Suprapubic skin (tissue), 4 donors: ENCODE measurements around the gene OR5C1. TPM values are rescaled to one million over a fixed set of nuclear protein-coding genes. Genes with fewer than 3 reads are reported as not detected.

Experiments used
- DNase-seq, 2 donors: peaks; one replicate each; pipeline ENCODE4 v3.0.0-alpha.2; 2019; ENCODE audit warnings: low spot score in 2 of 2
- H3K27ac ChIP-seq: fragments of 200-600 bp; sonication (generic); one replicate; pipeline ENCODE4 v1.5.1; 2019
- H3K27me3 ChIP-seq: fragments of 200-600 bp; sonication (generic); one replicate; pipeline ENCODE4 v1.5.1; 2019
- H3K36me3 ChIP-seq: fragments of 200-600 bp; sonication (generic); one replicate; pipeline ENCODE4 v1.5.1; 2019
- H3K4me1 ChIP-seq: fragments of 200-600 bp; sonication (generic); one replicate; pipeline ENCODE4 v1.5.1; 2019
- H3K4me3 ChIP-seq: fragments of 200-600 bp; sonication (generic); one replicate; pipeline ENCODE4 v1.5.1; 2019; ENCODE audit warnings: mild to moderate bottlenecking
- H3K9me3 ChIP-seq: fragments of 200-600 bp; sonication (generic); one replicate; pipeline ENCODE4 v1.5.1; 2019
- EP300 ChIP-seq: sonication (generic); formaldehyde crosslinking; IDR thresholded peaks from one replicate; pipeline ENCODE4 v1.6.1; 2017; ENCODE audit warnings: antibody characterized with exemption
- POLR2A ChIP-seq, 2 donors: fragments of 450-650 bp; IDR thresholded peaks; one replicate each; pipeline ENCODE4 v1.6.1; 2017; ENCODE audit warnings: antibody characterized with exemption in 2 of 2, mild to moderate bottlenecking in 2 of 2, moderate library complexity in 2 of 2
- POLR2AphosphoS5 ChIP-seq, 3 donors: sonication (generic); formaldehyde crosslinking; IDR thresholded peaks; one replicate each; pipeline ENCODE4 v1.6.1; 2017; ENCODE audit warnings: antibody characterized with exemption in 3 of 3
- WGBS: methylation state at CpG from one replicate; pipeline ENCODE4 v1.1.5; 2018; 5-methylcytosine and 5-hydroxymethylcytosine counted together
- total RNA-seq, 4 donors: library from RNA; depleted of rRNA; stranded (reverse); fragments of >200 nt; gene quantifications; one replicate each; pipeline ENCODE4 v1.1.0, GENCODE V29; 2016
- TF ChIP-seq, protein P1 (sequence below), 2 donors: fragments of 200-600 bp in 1 of 2; fragments of 450-650 bp in 1 of 2; sonication (generic) in 1 of 2; IDR thresholded peaks; one replicate each; pipeline ENCODE4 v1.5.1; 2016 to 2019; ENCODE audit warnings: antibody characterized with exemption in 2 of 2, mild to moderate bottlenecking in 1 of 2, moderate library complexity in 1 of 2

The OR5C1 gene
- total RNA-seq, 4 donors from 2014 or later, result not detected

- Histone ChIP-seq H3K36me3 (no peaks in the 10 kb centered on the region), H3K9me3 (no peaks in the 10 kb centered on the region), H3K27ac (no peak overlapping the region), H3K27me3 (no peaks in the 10 kb centered on the region), H3K4me1 (no peaks in the 10 kb centered on the region), H3K4me3 (no peak overlapping the region)
- no peak for DNase-seq
- TF ChIP-seq POLR2AphosphoS5 (IDR thresholded peaks at IDR 0.05) (no peak), EP300 (no peak), POLR2A (IDR thresholded peaks at IDR 0.05) (no peak)
- TF ChIP-seq, protein P1, sequence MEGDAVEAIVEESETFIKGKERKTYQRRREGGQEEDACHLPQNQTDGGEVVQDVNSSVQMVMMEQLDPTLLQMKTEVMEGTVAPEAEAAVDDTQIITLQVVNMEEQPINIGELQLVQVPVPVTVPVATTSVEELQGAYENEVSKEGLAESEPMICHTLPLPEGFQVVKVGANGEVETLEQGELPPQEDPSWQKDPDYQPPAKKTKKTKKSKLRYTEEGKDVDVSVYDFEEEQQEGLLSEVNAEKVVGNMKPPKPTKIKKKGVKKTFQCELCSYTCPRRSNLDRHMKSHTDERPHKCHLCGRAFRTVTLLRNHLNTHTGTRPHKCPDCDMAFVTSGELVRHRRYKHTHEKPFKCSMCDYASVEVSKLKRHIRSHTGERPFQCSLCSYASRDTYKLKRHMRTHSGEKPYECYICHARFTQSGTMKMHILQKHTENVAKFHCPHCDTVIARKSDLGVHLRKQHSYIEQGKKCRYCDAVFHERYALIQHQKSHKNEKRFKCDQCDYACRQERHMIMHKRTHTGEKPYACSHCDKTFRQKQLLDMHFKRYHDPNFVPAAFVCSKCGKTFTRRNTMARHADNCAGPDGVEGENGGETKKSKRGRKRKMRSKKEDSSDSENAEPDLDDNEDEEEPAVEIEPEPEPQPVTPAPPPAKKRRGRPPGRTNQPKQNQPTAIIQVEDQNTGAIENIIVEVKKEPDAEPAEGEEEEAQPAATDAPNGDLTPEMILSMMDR (IDR thresholded peaks at IDR 0.05), result no peak
- WGBS, result 68% methylated on average over 3 of the region's 3 CpGs
These were observed 9.6 kb upstream of the OR5C1 start for GRCh38 chr9:122779181-122779580.

- H3K27me3 ChIP-seq, result no peaks in the 10 kb centered on the region
- no peaks in the 10 kb centered on the region for H3K9me3 ChIP-seq
- H3K4me3 ChIP-seq, result no peak overlapping the region
- DNase-seq, result no peak
- TF ChIP-seq, protein P1 (IDR thresholded peaks at IDR 0.05), result no peak
- TF ChIP-seq POLR2AphosphoS5 (IDR thresholded peaks at IDR 0.05), result no peak
- TF ChIP-seq POLR2A (IDR thresholded peaks at IDR 0.05), result no peak
- TF ChIP-seq EP300, result no peak
- 61% methylated on average over 4 of the region's 4 CpGs for WGBS
- no peaks in the 10 kb centered on the region for H3K36me3 ChIP-seq
- no peaks in the 10 kb centered on the region for H3K4me1 ChIP-seq
- H3K27ac ChIP-seq, result no peak overlapping the region
These were observed 8.7 kb upstream of the OR5C1 start for GRCh38 chr9:122780026-122780425.

GRCh38 chr9:122781671-122782070 is 7.1 kb upstream of the OR5C1 start:
- Histone ChIP-seq H3K9me3 (no peaks in the 10 kb centered on the region), H3K27me3 (no peaks in the 10 kb centered on the region), H3K27ac (no peak overlapping the region), H3K4me3 (no peak overlapping the region), H3K36me3 (no peaks in the 10 kb centered on the region), H3K4me1 (no peaks in the 10 kb centered on the region)
- DNase-seq, result no peak
- TF ChIP-seq POLR2AphosphoS5 (IDR thresholded peaks at IDR 0.05), result no peak
- no peak for TF ChIP-seq POLR2A (IDR thresholded peaks at IDR 0.05)
- no peak for TF ChIP-seq EP300
- TF ChIP-seq, protein P1 (IDR thresholded peaks at IDR 0.05), result no peak
- WGBS, result 65% methylated on average over 3 of the region's 3 CpGs

DNA sequence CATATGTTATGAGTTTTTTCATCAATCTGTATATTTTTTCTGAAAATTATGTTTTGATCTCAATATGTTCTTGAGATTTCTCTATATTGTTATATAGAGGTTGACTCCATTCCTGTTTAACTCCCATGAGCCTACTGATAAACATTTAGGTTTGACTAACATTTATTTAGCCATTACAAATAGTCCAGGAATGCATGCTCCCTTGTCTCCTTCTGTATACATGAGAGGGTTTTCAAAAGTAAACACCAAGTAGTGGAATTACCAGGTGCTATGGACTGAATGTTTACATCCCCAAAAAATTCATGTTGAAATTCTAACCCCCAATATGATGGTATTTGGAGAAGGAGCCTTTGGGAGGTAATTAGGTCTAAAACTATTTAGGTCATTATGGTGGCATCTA is 3.5 kb upstream of the OR5C1 start:
- DNase-seq, result no peak
- no peaks in the 10 kb centered on the region for H3K9me3 ChIP-seq
- no peak overlapping the region for H3K27ac ChIP-seq
- no peaks in the 10 kb centered on the region for H3K4me1 ChIP-seq
- TF ChIP-seq POLR2AphosphoS5 (IDR thresholded peaks at IDR 0.05), result no peak
- TF ChIP-seq POLR2A (IDR thresholded peaks at IDR 0.05), result no peak
- no peak for TF ChIP-seq EP300
- TF ChIP-seq, protein P1 (IDR thresholded peaks at IDR 0.05), result no peak
- no peak overlapping the region for H3K4me3 ChIP-seq
- no peaks in the 10 kb centered on the region for H3K36me3 ChIP-seq
- H3K27me3 ChIP-seq, result no peaks in the 10 kb centered on the region

DNA sequence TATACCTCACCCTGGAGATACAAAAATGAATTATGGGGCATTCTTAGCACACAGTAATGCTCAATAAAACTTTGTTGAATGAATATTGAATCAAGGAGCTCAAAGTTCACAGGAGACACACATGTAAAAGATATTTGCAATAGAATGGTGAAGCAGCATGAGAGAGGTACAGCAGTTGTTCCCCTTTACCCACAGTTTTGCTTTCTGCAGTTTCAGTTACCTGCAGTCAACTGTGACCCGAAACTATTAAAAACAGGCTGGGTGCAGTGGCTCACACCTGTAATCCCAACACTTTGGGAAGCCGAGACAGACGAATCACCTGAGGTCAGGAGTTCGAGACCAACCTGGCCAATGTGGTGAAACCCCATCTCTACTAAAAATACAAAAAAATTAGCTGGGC is 2.4 kb upstream of the OR5C1 start:
- Histone ChIP-seq H3K4me3 (no peak overlapping the region), H3K36me3 (no peaks in the 10 kb centered on the region), H3K9me3 (no peaks in the 10 kb centered on the region), H3K27ac (no peak overlapping the region), H3K27me3 (no peaks in the 10 kb centered on the region), H3K4me1 (no peaks in the 10 kb centered on the region)
- peak in 1 of 2 donors; percentile 49 for DNase-seq
- WGBS, result 82% methylated on average over 4 of the region's 4 CpGs
- TF ChIP-seq, protein P1 (IDR thresholded peaks at IDR 0.05), result no peak
- no peak for TF ChIP-seq POLR2AphosphoS5 (IDR thresholded peaks at IDR 0.05)
- no peak for TF ChIP-seq EP300
- TF ChIP-seq POLR2A (IDR thresholded peaks at IDR 0.05), result no peak
